ENCODE results near the gene ALPG. TPM values are rescaled to one million over a fixed set of nuclear protein-coding genes. Genes with fewer than 3 reads are reported as not detected.
"Not testable (repeated sequence)": the region's sequence is repeated elsewhere in the genome, so short reads cannot be mapped to it uniquely, and the experiment has no call there.

The ALPG gene
- total RNA-seq, 3 donors from 2014 or later (not counting 1 experiment from before 2014, with no cell fraction given), result not detected

DNA sequence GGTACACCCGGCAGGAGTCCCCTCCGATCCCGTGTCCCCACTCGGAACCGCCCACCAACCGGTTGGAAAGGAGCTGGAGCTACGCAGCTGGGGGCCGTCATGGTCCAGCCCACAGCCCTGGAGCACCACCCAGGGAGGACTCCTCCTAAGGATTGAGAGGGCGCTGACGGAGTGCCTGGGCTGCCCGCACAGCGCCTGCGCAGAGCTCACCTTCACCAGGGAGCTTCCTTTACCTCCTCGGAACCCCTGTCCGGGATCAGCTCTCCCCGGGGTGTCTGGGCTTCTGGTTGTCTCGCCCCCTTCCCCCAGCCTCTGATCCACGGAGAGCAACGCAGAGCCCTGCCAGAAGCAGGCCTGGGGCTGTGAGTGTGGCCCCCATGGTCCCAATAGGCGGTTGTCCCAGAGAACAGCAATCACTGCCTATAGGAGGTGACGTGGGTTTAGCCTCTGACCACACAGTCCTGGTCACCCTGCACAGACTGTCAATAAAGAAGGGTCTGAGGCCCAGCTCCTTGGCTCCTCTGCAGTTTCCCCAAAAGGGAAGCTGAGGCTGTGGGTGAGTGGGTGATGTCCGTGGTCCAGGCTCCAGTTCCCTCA lies 14.6 kb downstream of the ALPG start:
- H3K27ac ChIP-seq (ENCODE audit: low read length), result no peak overlapping the region
- H3K27me3 ChIP-seq (ENCODE audit: control insufficient read depth, insufficient read depth, low read length), result peaks cover 14% of the 10 kb centered on the region
- Mint-ChIP-seq H3K27ac (no peak overlapping the region), H3K4me3 (no peak overlapping the region), H3K36me3 (no peaks in the 10 kb centered on the region), H3K27me3 (ENCODE audit: low read depth in 2 of 2) (peaks cover 32 to 48% of the 10 kb centered on the region in 2 donors), H3K9me3 (no peaks in the 10 kb centered on the region), H3K4me1 (peaks cover 0 to 5% of the 10 kb centered on the region in 2 donors)
- ATAC-seq (no peak), DNase-seq (no peak)
- no peaks in the 10 kb centered on the region for H3K36me3 ChIP-seq (ENCODE audit: control insufficient read depth, insufficient read depth, low read length)
- intact Hi-C loops (cut with micrococcal nuclease), result no loop called here
- no peak for TF ChIP-seq CTCF (IDR thresholded peaks at IDR 0.05)
- peaks cover 8% of the 10 kb centered on the region for H3K4me1 ChIP-seq (ENCODE audit: control insufficient read depth, insufficient read depth, low read length)
- H3K9me3 ChIP-seq (ENCODE audit: control insufficient read depth, insufficient read depth, low read length), result peaks cover 2% of the 10 kb centered on the region
- H3K4me3 ChIP-seq (ENCODE audit: low read length), result no peak overlapping the region
- 38% methylated on average over 22 of the region's 22 CpGs for WGBS (ENCODE audit: insufficient coverage)

DNA sequence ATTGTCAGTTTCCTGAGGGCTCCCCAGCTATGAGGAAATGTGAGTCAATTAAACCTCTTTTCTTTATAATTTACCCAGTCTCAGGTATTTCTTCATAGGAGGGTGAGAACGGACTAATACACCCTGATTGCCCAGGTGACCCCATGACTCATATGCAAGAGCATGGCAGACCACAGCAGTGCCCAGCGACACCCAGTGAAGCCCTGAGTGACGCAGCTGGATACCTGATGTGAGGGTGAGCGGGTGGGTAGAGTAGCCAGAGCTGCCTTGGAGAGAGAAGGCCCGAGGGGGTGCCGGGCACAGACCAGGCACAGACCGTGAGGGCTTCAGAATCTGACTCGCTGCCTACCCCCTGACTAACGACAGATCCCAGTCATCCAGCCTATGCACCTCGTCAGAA lies 15.4 kb downstream of the ALPG start:
- Mint-ChIP-seq H3K9me3 (no peaks in the 10 kb centered on the region), H3K27ac (no peak overlapping the region), H3K4me3 (peak overlapping the region; percentile 5), H3K4me1 (peaks cover 0 to 5% of the 10 kb centered on the region in 2 donors), H3K36me3 (no peaks in the 10 kb centered on the region), H3K27me3 (ENCODE audit: low read depth in 2 of 2) (peaks cover 30 to 48% of the 10 kb centered on the region in 2 donors)
- no peak for ATAC-seq
- H3K27me3 ChIP-seq (ENCODE audit: control insufficient read depth, insufficient read depth, low read length), result peaks cover 14% of the 10 kb centered on the region
- no peak overlapping the region for H3K27ac ChIP-seq (ENCODE audit: low read length)
- intact Hi-C loops (cut with micrococcal nuclease), result no loop called here
- no peak for DNase-seq
- no peaks in the 10 kb centered on the region for H3K36me3 ChIP-seq (ENCODE audit: control insufficient read depth, insufficient read depth, low read length)
- H3K4me3 ChIP-seq (ENCODE audit: low read length), result no peak overlapping the region
- 97% methylated on average over 10 of the region's 10 CpGs for WGBS (ENCODE audit: insufficient coverage)
- no peak for TF ChIP-seq CTCF (IDR thresholded peaks at IDR 0.05)
- H3K4me1 ChIP-seq (ENCODE audit: control insufficient read depth, insufficient read depth, low read length), result peaks cover 8% of the 10 kb centered on the region
- H3K9me3 ChIP-seq (ENCODE audit: control insufficient read depth, insufficient read depth, low read length), result peaks cover 2% of the 10 kb centered on the region

DNA sequence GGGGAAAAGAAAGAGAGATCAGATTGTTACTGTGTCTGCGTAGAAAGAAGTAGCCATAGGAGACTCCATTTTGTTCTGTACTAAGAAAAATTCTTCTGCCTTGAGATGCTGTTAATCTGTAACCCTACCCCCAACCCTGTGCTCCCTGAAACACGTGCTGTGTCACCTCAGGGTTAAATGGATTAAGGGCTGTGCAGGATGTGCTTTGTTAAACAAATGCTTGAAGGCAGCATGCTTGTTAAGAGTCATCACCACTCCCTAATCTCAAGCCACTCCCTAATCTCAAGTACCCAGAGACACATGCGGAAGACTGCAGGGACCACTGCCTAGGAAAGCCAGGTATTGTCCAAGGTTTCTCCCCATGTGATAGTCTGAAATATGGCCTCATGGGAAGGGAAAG lies 16.4 kb downstream of the ALPG start:
- intact Hi-C loops (cut with micrococcal nuclease); H3K4me3 Mint-ChIP-seq; H3K36me3 ChIP-seq (ENCODE audit: control insufficient read depth, insufficient read depth, low read length); H3K4me3 ChIP-seq (ENCODE audit: low read length); H3K4me1 Mint-ChIP-seq; H3K9me3 ChIP-seq (ENCODE audit: control insufficient read depth, insufficient read depth, low read length); DNase-seq; H3K27ac Mint-ChIP-seq; H3K27ac ChIP-seq (ENCODE audit: low read length); H3K9me3 Mint-ChIP-seq; H3K36me3 Mint-ChIP-seq; H3K4me1 ChIP-seq (ENCODE audit: control insufficient read depth, insufficient read depth, low read length); ATAC-seq: not testable (repeated sequence)
- H3K27me3 Mint-ChIP-seq (ENCODE audit: low read depth in 2 of 2), result peaks cover 30 to 47% of the 10 kb centered on the region in 2 donors
- WGBS (ENCODE audit: insufficient coverage), result no CpG with 5 or more reads among the region's 3 CpGs
- H3K27me3 ChIP-seq (ENCODE audit: control insufficient read depth, insufficient read depth, low read length), result peaks cover 14% of the 10 kb centered on the region

DNA sequence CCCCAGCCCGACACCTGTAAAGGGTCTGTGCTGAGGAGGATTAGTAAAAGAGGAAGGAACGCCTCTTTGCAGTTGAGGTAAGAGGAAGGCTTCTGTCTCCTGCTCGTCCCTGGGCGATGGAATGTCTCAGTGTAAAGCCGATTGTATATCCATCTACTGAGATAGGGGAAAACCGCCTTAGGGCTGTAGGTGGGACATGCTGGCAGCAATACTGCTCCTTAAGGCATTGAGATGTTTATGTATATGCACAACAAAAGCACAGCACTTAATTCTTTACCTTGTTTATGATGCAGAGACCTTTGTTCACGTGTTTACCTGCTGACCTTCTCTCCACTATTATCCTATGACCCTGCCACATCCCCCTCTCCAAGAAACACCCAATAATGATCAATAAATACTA lies 16.8 kb downstream of the ALPG start:
- H3K4me1 Mint-ChIP-seq; H3K4me1 ChIP-seq (ENCODE audit: control insufficient read depth, insufficient read depth, low read length); H3K27ac Mint-ChIP-seq; H3K4me3 ChIP-seq (ENCODE audit: low read length); ATAC-seq; H3K4me3 Mint-ChIP-seq; H3K9me3 Mint-ChIP-seq; H3K36me3 ChIP-seq (ENCODE audit: control insufficient read depth, insufficient read depth, low read length); intact Hi-C loops (cut with micrococcal nuclease); H3K36me3 Mint-ChIP-seq; DNase-seq; H3K9me3 ChIP-seq (ENCODE audit: control insufficient read depth, insufficient read depth, low read length); H3K27ac ChIP-seq (ENCODE audit: low read length): not testable (repeated sequence)
- peaks cover 11% of the 10 kb centered on the region for H3K27me3 ChIP-seq (ENCODE audit: control insufficient read depth, insufficient read depth, low read length)
- H3K27me3 Mint-ChIP-seq (ENCODE audit: low read depth in 2 of 2), result peaks cover 26 to 43% of the 10 kb centered on the region in 2 donors
- 79% methylated on average over 5 of the region's 7 CpGs for WGBS (ENCODE audit: insufficient coverage)
